Activated naive CD4-positive, alpha-beta T cell treated with anti-CD3 and anti-CD28 coated beads, Interleukin-2, amount 10 ng/mL, durations not matched to agents 7 days and 5 days (primary cell): ENCODE measurements around the gene KIR3DL2.
"Not testable (repeated sequence)": the region's sequence is repeated elsewhere in the genome, so short reads cannot be mapped to it uniquely, and the experiment has no call there.

Experiments used
- CTCF ChIA-PET: fragments of 350-600 bp; sonication (Branson Sonifier 250); formaldehyde crosslinking; loops from one replicate; lab custom pipeline; 2021; ENCODE audit warnings: antibody characterized with exemption; lab: Charles Lee
- DNase-seq: peaks from one replicate; pipeline ENCODE4 v3.0.0-alpha.2; 2020
- H3K27ac Mint-ChIP-seq: one replicate; pipeline ENCODE4 v1.8.0; 2021; ENCODE audit warnings: mild to moderate bottlenecking, moderate library complexity, mixed read lengths
- H3K27me3 Mint-ChIP-seq: one replicate; pipeline ENCODE4 v1.8.0; 2021; ENCODE audit warnings: mild to moderate bottlenecking, mixed read lengths
- H3K36me3 Mint-ChIP-seq: one replicate; pipeline ENCODE4 v1.8.0; 2021; ENCODE audit warnings: mixed read lengths
- H3K4me1 Mint-ChIP-seq: one replicate; pipeline ENCODE4 v1.8.0; 2021; ENCODE audit warnings: mixed read lengths
- H3K4me3 Mint-ChIP-seq: one replicate; pipeline ENCODE4 v1.8.0; 2021; ENCODE audit warnings: mild to moderate bottlenecking, moderate library complexity, mixed read lengths
- H3K9me3 Mint-ChIP-seq: one replicate; pipeline ENCODE4 v1.8.0; 2021; ENCODE audit warnings: mixed read lengths

KIR3DL2 gene

DNA sequence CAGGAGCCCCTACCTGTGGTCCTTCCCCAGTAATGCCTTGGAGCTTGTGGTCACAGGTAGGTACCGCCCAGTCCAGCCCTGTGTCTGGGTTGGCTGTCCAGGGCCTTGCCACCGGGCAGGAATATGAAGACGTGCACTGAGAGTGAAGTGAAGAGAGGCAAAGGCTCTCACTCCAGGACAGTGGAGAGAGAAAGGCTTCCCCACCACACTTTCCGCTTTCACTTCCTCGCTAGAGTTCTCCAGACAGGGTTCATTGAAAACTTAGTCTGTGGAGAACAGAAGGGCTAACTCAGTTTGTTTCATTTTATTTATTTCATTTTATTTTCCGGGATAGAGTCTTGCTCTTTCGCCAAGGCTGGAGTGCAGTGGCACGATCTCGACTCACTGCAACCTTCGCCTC is 38.0 kb downstream of the KIR3DL2 start:
- Mint-ChIP-seq H3K27me3 (peaks cover 4% of the 10 kb centered on the region), H3K4me1 (peaks cover 2% of the 10 kb centered on the region), H3K9me3 (no peaks in the 10 kb centered on the region), H3K36me3 (no peaks in the 10 kb centered on the region), H3K4me3 (no peak overlapping the region), H3K27ac (no peak overlapping the region)
- DNase-seq: no peak
- CTCF ChIA-PET: no interaction called here

DNA sequence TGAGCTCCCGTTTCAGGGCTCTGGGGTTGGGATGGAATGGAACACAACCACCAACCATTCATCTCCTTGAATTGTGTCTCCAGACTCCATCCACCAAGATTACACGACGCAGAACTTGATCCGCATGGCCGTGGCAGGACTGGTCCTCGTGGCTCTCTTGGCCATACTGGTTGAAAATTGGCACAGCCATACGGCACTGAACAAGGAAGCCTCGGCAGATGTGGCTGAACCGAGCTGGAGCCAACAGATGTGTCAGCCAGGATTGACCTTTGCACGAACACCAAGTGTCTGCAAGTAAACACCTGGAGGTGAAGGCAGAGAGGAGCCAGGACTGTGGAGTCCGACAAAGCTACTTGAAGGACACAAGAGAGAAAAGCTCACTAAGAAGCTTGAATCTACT is 39.3 kb downstream of the KIR3DL2 start:
- no peak for DNase-seq
- H3K4me3 Mint-ChIP-seq: no peak overlapping the region
- H3K27me3 Mint-ChIP-seq: peaks cover 4% of the 10 kb centered on the region
- no peaks in the 10 kb centered on the region for H3K36me3 Mint-ChIP-seq
- no peak overlapping the region for H3K27ac Mint-ChIP-seq
- no peaks in the 10 kb centered on the region for H3K4me1 Mint-ChIP-seq
- CTCF ChIA-PET: no interaction called here
- no peaks in the 10 kb centered on the region for H3K9me3 Mint-ChIP-seq

DNA sequence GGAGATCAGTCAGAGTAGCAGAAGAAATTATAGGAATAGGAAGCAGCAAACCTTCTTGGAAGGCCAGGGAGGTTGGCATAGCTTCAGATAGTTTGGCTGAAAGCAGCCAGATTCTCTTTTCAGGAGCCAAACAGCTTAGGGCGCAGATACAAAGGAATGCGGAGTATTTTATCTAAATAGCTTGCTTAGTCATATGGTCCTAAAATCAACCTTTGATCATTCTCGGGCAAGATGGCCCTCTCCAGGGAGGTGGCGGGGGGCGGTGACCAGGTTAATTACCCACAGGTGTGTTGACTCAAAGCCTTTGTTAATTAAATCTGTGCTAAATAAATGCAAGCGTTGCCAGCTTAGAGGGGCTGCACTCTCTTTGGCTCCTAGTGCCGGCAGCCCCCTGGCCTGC is 43.2 kb downstream of the KIR3DL2 start:
- DNase-seq: no peak
- Mint-ChIP-seq H3K27me3 (peaks cover 11% of the 10 kb centered on the region), H3K36me3 (no peaks in the 10 kb centered on the region), H3K4me1 (no peaks in the 10 kb centered on the region), H3K9me3 (no peaks in the 10 kb centered on the region), H3K4me3 (no peak overlapping the region), H3K27ac (no peak overlapping the region)
- CTCF ChIA-PET: no interaction called here

DNA sequence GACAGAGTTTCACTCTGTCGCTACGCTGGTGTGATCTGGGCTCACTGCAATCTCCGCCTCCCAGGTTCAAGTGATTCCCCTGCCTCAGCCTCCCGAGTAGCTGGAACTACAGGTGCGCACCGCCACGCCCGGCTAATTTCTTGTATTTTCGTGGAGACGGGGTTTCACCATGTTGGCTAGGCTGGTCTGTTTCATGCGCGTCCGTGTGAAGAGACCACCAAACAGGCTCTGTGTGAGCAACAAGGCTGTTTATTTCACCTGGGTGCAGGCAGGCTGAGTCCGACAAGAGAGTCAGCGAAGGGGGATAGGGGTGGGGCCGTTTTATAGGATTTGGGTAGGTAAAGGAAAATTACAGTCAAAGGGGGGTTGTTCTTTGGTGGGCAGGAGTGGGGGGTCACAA is 43.9 kb downstream of the KIR3DL2 start:
- peaks cover 17% of the 10 kb centered on the region for H3K27me3 Mint-ChIP-seq
- CTCF ChIA-PET: not testable (repeated sequence)

DNA sequence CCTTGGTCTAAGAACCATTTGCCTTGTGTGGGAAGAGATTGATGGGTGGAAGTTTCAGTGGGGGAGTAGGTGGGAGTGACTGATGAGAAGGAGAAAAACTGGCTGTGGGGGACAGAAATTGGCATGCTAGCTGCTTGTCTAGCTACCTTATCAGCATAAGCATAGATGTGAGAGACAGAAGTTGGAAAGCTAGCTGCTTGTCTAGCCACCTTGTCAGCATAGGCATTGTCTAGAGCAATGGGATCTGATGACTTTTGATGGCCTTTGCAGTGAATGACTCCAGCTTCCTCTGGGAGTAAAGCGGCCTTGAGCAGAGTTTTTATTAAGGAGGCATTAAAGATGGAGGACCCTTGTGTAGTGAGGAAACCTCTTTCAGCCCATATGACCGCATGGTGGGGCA is 45.8 kb downstream of the KIR3DL2 start:
- Mint-ChIP-seq H3K27ac (no peak overlapping the region), H3K4me1 (no peaks in the 10 kb centered on the region), H3K27me3 (peaks cover 17% of the 10 kb centered on the region), H3K36me3 (no peaks in the 10 kb centered on the region), H3K4me3 (no peak overlapping the region), H3K9me3 (no peaks in the 10 kb centered on the region)
- CTCF ChIA-PET: no interaction called here
- DNase-seq: no peak

More for the DNA sequence above, 43.9 kb downstream of the KIR3DL2 start:
- H3K9me3 Mint-ChIP-seq, H3K4me3 Mint-ChIP-seq, H3K27ac Mint-ChIP-seq, DNase-seq, H3K4me1 Mint-ChIP-seq, H3K36me3 Mint-ChIP-seq: not testable (repeated sequence)

DNA sequence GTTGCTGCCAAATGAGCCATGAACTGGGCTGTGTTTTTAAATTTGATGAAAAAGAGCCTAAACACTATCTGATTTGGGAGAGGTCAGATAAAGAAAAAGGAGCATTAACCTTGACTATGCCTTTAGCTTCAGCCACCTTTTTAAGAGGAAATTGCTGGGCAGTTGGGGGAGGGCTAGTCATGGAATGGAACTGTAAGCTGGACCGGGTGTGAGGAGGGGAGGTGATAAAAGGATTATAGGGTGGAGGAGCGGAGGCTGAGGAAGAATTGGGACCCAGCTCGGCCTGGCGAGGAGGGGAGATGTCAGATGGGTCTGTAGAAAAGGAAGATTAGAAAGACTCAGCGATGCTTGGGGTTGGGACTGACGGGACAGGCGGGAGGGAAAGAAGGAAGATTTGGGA is 48.4 kb downstream of the KIR3DL2 start:
- DNase-seq, H3K27ac Mint-ChIP-seq, H3K9me3 Mint-ChIP-seq, CTCF ChIA-PET, H3K4me3 Mint-ChIP-seq, H3K4me1 Mint-ChIP-seq, H3K36me3 Mint-ChIP-seq: not testable (repeated sequence)
- H3K27me3 Mint-ChIP-seq: peaks cover 17% of the 10 kb centered on the region

DNA sequence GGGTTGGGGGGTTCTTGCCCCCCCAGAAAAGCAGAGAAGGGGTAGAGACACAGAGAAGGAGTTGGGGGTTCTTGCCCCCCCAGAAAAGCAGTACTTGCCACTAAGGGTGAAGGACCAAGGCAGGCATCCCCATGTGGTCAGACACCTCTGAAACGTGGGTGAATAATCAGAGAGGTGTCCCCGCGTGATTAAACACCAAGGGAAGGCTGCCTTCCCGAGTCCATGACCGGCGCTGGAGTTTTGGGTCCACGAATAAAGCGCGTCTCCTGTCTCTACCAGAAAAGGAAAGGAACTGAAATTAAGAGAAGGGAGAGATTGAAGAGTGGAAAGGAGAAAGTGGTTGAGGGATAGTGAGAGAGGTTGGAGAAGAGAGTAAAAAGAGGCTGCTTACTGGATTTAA is 49.4 kb downstream of the KIR3DL2 start:
- not testable (repeated sequence) for H3K9me3 Mint-ChIP-seq, H3K27ac Mint-ChIP-seq
- peaks cover 17% of the 10 kb centered on the region for H3K27me3 Mint-ChIP-seq

DNA sequence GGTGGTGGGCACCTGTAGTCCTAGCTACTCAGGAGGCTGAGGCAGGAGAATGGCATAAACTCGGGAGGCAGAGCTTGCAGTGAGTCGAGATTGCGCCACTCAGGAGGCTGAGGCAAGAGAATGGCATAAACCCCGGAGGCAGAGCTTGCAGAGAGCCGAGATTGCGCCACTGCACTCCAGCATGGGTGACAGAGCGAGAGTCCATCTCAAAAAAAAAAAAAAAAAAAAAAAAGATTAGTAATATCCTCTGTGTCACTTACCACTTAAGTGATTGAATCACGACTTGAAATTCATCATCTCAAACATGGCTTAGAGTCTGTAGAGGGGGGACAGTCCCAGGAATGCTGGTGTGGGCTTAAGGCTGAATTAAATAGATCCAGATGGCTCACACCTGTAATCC is 50.9 kb downstream of the KIR3DL2 start:
- H3K27me3 Mint-ChIP-seq: peaks cover 25% of the 10 kb centered on the region
- H3K4me3 Mint-ChIP-seq, H3K4me1 Mint-ChIP-seq, DNase-seq, CTCF ChIA-PET, H3K27ac Mint-ChIP-seq, H3K36me3 Mint-ChIP-seq, H3K9me3 Mint-ChIP-seq: not testable (repeated sequence)

More for the DNA sequence above, 49.4 kb downstream of the KIR3DL2 start:
- H3K4me1 Mint-ChIP-seq, CTCF ChIA-PET, H3K4me3 Mint-ChIP-seq, DNase-seq, H3K36me3 Mint-ChIP-seq: not testable (repeated sequence)

DNA sequence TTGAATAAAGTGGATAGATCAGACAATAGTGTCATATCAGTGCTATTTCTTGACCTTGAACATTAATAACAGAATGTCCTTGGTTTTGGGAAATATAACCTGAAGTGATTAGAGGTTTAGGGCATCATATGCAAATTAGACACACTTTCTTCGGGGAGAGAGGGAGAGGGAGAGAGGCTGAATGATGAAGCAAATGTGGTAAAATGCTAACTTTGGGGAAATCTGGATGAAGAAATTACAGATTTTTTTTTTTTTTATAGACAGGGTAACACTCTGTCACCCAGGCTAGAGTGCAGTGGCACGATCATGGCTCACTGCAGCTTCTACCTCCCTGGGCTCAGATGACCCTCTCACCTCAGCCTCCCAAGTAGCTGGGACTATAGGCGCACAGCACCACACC is 51.8 kb downstream of the KIR3DL2 start:
- H3K4me3 Mint-ChIP-seq: no peak overlapping the region
- no peaks in the 10 kb centered on the region for H3K36me3 Mint-ChIP-seq
- H3K4me1 Mint-ChIP-seq: no peaks in the 10 kb centered on the region
- DNase-seq: no peak
- no peak overlapping the region for H3K27ac Mint-ChIP-seq
- H3K9me3 Mint-ChIP-seq: no peaks in the 10 kb centered on the region
- CTCF ChIA-PET: no interaction called here
- H3K27me3 Mint-ChIP-seq: peaks cover 25% of the 10 kb centered on the region

DNA sequence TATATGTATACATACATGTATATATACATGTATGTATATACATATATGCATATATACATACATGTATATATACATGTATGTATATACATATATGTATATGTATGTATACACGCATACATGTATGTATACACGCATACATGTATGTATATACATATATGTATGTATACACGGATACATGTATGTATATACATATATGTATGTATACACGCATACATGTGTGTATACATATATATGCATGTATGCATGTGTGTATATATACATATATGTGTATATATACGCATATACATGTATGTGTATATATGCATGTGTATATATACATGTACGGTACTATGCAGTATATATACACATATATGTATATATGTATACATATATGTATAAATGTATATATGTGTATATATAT is 53.1 kb downstream of the KIR3DL2 start:
- Mint-ChIP-seq H3K4me3 (no peak overlapping the region), H3K36me3 (no peaks in the 10 kb centered on the region), H3K9me3 (no peaks in the 10 kb centered on the region), H3K27ac (no peak overlapping the region), H3K27me3 (peaks cover 22% of the 10 kb centered on the region), H3K4me1 (no peaks in the 10 kb centered on the region)
- no peak for DNase-seq
- CTCF ChIA-PET: no interaction called here

DNA sequence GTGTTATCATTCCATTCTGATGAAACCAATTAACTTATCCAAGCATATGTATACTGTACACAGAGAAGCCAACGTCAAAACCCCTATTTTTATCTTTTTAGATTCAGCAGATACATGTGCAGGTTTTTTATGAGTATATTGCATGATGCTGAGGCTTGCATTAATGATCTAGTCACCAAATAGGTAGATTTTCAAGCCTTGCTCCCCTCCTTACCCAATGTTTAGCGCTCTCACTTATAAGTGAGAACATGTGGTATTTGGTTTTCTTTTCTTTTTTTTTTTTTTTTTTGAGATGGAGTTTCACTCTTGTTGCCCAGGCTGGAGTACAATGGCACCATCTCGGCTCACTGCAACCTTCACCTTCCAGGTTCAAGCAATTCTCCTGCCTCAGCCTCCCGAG is 54.0 kb downstream of the KIR3DL2 start:
- H3K27ac Mint-ChIP-seq, H3K36me3 Mint-ChIP-seq, H3K4me3 Mint-ChIP-seq, CTCF ChIA-PET, DNase-seq, H3K4me1 Mint-ChIP-seq, H3K9me3 Mint-ChIP-seq: not testable (repeated sequence)
- H3K27me3 Mint-ChIP-seq: peaks cover 17% of the 10 kb centered on the region

DNA sequence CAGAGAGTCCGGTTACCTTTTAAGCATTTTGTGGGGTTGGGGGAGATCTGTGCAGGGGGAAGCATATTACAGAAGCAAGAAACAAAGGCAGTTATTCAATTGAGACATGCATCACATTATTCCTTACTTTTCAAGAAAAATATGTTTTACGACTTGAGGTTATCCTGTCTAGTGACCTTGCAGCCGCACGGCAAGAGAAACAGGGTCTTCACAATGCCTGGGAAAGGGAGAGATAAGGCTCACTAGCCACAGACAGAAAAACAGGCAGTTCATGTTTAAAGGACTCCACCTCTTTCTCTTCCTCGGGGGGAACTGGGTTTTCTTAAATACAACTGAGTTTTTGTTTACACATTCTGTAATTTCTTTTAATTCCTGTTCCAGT is 55.2 kb downstream of the KIR3DL2 start:
- no peaks in the 10 kb centered on the region for H3K4me1 Mint-ChIP-seq
- H3K27ac Mint-ChIP-seq: no peak overlapping the region
- DNase-seq: no peak
- CTCF ChIA-PET: no interaction called here
- no peak overlapping the region for H3K4me3 Mint-ChIP-seq
- peaks cover 15% of the 10 kb centered on the region for H3K27me3 Mint-ChIP-seq
- no peaks in the 10 kb centered on the region for H3K9me3 Mint-ChIP-seq
- no peaks in the 10 kb centered on the region for H3K36me3 Mint-ChIP-seq

DNA sequence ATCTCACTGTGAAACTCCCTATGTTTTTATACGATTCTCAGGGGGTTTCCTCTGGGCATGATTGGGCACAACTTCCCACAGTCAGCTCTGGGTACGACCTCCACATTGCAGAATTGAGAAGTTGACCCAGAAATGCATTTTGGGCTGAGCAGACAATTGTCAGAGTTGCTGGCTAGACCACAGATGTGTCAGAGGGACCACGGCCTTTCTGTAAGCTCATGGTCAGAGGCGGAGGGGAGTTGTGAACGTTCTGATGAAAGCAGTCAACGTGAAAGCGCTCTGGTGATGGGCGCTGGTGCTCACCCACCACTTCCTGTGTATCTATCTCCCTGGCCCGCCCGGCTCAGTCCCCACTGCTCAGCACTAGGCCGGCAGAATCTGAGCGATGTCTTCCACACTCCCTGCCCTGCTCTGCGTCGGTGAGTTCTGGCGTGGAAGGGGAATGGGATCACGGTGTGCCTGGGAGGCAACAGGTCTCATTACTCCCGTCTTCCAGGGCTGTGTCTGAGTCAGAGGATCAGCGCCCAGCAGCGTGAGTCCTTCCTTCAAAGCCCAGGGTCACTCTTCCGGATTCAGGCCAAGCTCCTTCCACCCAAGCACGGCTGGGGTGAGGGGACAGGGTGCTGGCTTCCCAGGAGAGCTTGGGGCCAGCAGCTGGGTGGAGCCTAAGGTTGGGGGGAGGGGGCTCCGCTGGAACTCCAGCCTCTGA is 55.7 kb downstream of the KIR3DL2 start, which contains the start of gene NCR1:
Gene NCR1, plus strand, starts transcription at position 346 of the 709 bp plus-strand sequence. Its CDS starts 40 bp downstream, at position 386.
- CTCF ChIA-PET: no interaction called here
- DNase-seq: no peak
- Mint-ChIP-seq H3K9me3 (peaks cover 2% of the 10 kb centered on the region), H3K36me3 (no peaks in the 10 kb centered on the region), H3K27me3 (peaks cover 15% of the 10 kb centered on the region), H3K4me3 (no peak within 1 kb of the TSS), H3K4me1 (no peaks in the 10 kb centered on the region), H3K27ac (no peak within 1 kb of the TSS)

DNA sequence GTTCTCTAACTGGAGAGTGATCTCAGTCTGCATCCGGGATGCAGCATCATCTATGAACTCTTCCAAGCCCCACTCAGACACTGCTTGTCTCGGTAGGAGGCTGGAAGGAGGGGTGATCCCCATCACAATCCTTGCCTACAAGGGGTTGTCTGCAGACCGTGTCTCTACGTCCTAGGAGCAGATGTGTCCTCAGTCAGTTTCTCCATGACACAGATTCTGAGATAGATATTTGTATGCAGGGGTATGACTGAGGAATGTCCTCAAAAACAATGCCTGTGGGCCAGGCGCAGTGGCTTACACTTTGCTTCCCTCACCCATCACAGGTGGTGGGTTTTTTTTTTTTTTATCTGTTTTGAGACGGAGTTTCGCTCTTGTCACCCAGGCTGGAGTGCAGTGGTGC is 56.6 kb downstream of the KIR3DL2 start:
- Mint-ChIP-seq H3K4me3 (no peak overlapping the region), H3K4me1 (no peaks in the 10 kb centered on the region), H3K36me3 (no peaks in the 10 kb centered on the region), H3K27me3 (peaks cover 15% of the 10 kb centered on the region), H3K27ac (no peak overlapping the region), H3K9me3 (peaks cover 2% of the 10 kb centered on the region)
- CTCF ChIA-PET: no interaction called here
- DNase-seq: no peak

DNA sequence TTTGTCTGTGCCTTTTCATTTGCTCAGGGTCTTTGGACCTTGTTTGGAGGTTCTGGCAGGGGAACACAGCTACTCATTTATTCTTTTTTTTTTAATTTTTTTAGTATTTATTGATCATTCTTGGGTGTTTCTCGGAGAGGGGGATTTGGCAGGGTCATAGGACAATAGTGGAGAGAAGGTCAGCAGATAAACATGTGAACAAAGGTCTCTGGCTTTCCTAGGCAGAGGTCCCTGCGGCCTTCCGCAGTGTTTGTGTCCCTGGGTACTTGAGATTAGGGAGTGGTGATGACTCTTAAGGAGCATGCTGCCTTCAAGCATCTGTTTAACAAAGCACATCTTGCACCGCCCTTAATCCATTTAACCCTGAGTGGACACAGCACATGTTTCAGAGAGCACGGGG is 57.7 kb downstream of the KIR3DL2 start:
- H3K9me3 Mint-ChIP-seq, DNase-seq, H3K4me1 Mint-ChIP-seq, CTCF ChIA-PET, H3K36me3 Mint-ChIP-seq, H3K27ac Mint-ChIP-seq, H3K4me3 Mint-ChIP-seq: not testable (repeated sequence)
- H3K27me3 Mint-ChIP-seq: peaks cover 19% of the 10 kb centered on the region
